ENCODE measurements around the gene ST7.

The ST7 gene

GRCh38 chr7:117122536-117122935 lies 169.2 kb downstream of the ST7 start:
- DNase-seq (ENCODE audit: low read depth), result no peak
- TF ChIP-seq, protein P1, sequence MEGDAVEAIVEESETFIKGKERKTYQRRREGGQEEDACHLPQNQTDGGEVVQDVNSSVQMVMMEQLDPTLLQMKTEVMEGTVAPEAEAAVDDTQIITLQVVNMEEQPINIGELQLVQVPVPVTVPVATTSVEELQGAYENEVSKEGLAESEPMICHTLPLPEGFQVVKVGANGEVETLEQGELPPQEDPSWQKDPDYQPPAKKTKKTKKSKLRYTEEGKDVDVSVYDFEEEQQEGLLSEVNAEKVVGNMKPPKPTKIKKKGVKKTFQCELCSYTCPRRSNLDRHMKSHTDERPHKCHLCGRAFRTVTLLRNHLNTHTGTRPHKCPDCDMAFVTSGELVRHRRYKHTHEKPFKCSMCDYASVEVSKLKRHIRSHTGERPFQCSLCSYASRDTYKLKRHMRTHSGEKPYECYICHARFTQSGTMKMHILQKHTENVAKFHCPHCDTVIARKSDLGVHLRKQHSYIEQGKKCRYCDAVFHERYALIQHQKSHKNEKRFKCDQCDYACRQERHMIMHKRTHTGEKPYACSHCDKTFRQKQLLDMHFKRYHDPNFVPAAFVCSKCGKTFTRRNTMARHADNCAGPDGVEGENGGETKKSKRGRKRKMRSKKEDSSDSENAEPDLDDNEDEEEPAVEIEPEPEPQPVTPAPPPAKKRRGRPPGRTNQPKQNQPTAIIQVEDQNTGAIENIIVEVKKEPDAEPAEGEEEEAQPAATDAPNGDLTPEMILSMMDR (IDR thresholded peaks at IDR 0.05; ENCODE audit: insufficient read depth, low read depth, low read length, missing control alignments), result no peak
- H3K4me3 ChIP-seq (ENCODE audit: low read length), result no peak overlapping the region

- H3K4me3 ChIP-seq (ENCODE audit: low read length), result no peak overlapping the region
- DNase-seq (ENCODE audit: low read depth), result no peak
- TF ChIP-seq, protein P1 (IDR thresholded peaks at IDR 0.05; ENCODE audit: insufficient read depth, low read depth, low read length, missing control alignments), result no peak
These were observed 170.1 kb downstream of the ST7 start for GRCh38 chr7:117123311-117123926.

- peak; percentile 80 for DNase-seq (ENCODE audit: low read depth)
- TF ChIP-seq, protein P1 (IDR thresholded peaks at IDR 0.05; ENCODE audit: insufficient read depth, low read depth, low read length, missing control alignments), result no peak
- H3K4me3 ChIP-seq (ENCODE audit: low read length), result no peak overlapping the region
These were observed 171.4 kb downstream of the ST7 start for GRCh38 chr7:117124591-117125220.

- H3K4me3 ChIP-seq (ENCODE audit: low read length), result no peak overlapping the region
- DNase-seq (ENCODE audit: low read depth), result peak; percentile 19
- TF ChIP-seq, protein P1 (IDR thresholded peaks at IDR 0.05; ENCODE audit: insufficient read depth, low read depth, low read length, missing control alignments), result no peak
These were observed 173.4 kb downstream of the ST7 start for GRCh38 chr7:117126676-117127075.

DNA sequence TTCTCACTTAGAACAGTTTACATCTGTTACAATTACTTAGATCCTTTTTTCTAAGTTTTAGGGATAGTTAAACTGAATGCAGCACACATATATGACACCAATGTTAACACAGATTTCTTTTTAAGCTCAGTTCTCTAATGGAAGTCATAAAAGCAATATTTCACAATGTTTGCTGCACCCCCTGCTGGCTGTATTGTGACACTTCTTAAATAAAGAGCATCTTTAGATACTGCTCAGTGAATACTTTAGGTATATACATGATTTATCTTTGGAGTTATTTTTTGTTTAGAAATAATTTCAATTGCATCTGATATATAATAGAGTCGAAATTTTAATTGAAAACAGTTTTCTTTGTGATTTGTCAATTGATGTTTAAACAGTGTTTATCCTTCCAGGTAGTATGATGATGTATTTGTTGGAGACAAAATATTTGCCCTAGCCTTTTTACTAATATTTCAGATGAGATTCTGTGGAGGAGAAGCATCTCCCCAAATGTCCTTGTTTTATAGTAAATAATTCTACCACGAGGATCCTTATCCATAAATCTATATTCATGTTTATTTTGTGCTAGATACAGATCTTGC lies 174.4 kb downstream of the ST7 start:
- DNase-seq (ENCODE audit: low read depth), result peak; percentile 66
- TF ChIP-seq, protein P1 (IDR thresholded peaks at IDR 0.05; ENCODE audit: insufficient read depth, low read depth, low read length, missing control alignments), result peak; percentile 71
- no peak overlapping the region for H3K4me3 ChIP-seq (ENCODE audit: low read length)

- DNase-seq (ENCODE audit: low read depth), result no peak
- TF ChIP-seq, protein P1 (IDR thresholded peaks at IDR 0.05; ENCODE audit: insufficient read depth, low read depth, low read length, missing control alignments), result no peak
- no peak overlapping the region for H3K4me3 ChIP-seq (ENCODE audit: low read length)
These were observed 176.2 kb downstream of the ST7 start for GRCh38 chr7:117129521-117129955.

Measured in epithelial cell of esophagus (primary cell).